ENCODE results near the gene NLRP1. TPM values are rescaled to one million over a fixed set of nuclear protein-coding genes. Genes with fewer than 3 reads are reported as not detected.

The NLRP1 gene
- total RNA-seq, 4 donors from 2014 or later, result 3.6 to 7.7 (median 6.9) TPM

DNA sequence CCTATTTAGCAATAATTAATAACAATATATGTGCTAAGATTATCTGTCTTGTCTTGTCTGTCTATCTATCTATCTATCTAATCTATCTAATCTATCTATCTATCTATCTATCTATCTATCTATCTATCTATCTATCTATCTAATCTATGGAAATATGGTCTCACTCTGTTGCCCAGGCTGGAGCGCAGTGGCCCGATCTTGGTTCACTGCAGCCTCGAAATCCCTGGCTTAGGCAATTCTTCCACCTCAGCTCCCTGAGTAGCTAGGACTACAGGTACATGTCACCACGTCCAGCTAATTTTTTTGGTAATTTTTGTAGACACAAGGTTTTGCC is 53.3 kb downstream of the NLRP1 start:
- Histone ChIP-seq H3K4me3 (no peak overlapping the region), H3K27me3 (no peaks in the 10 kb centered on the region), H3K9me3 (no peaks in the 10 kb centered on the region), H3K36me3 (no peaks in the 10 kb centered on the region), H3K4me1 (peaks cover 15 to 17% of the 10 kb centered on the region in 2 donors), H3K27ac (no peak overlapping the region)
- intact Hi-C loops (cut with DNase I; ENCODE audit: low total_unique reads), result no loop called here
- ATAC-seq, result no peak
- DNase-seq, result no peak
- in situ Hi-C loops (cut with MboI; ENCODE audit: low sequenced_read_pairs in 4 of 4), result no loop called here
- no peak for TF ChIP-seq POLR2A (IDR thresholded peaks at IDR 0.05)
- no peak for TF ChIP-seq CTCF (IDR thresholded peaks at IDR 0.05 in 4 of 5, conservative IDR thresholded peaks at IDR 0.05 in 1 of 5)

GRCh38 chr17:5530265-5531084 is 53.8 kb downstream of the NLRP1 start:
- no peaks in the 10 kb centered on the region for H3K36me3 ChIP-seq
- in situ Hi-C loops (cut with MboI; ENCODE audit: low sequenced_read_pairs in 4 of 4), result no loop called here
- intact Hi-C loops (cut with DNase I; ENCODE audit: low total_unique reads), result no loop called here
- H3K27me3 ChIP-seq, result no peaks in the 10 kb centered on the region
- ATAC-seq (no peak), DNase-seq (no peak)
- H3K4me3 ChIP-seq, result no peak overlapping the region
- no peaks in the 10 kb centered on the region for H3K9me3 ChIP-seq
- TF ChIP-seq CTCF (IDR thresholded peaks at IDR 0.05 in 4 of 5, conservative IDR thresholded peaks at IDR 0.05 in 1 of 5) (no peak), POLR2A (IDR thresholded peaks at IDR 0.05) (no peak)
- peaks cover 15 to 18% of the 10 kb centered on the region in 2 donors for H3K4me1 ChIP-seq
- no peak overlapping the region for H3K27ac ChIP-seq

GRCh38 chr17:5527601-5528250 is 56.6 kb downstream of the NLRP1 start:
- DNase-seq (no peak), ATAC-seq (no peak)
- no peak overlapping the region for H3K4me3 ChIP-seq
- in situ Hi-C loops (cut with MboI; ENCODE audit: low sequenced_read_pairs in 4 of 4), result no loop called here
- H3K9me3 ChIP-seq, result no peaks in the 10 kb centered on the region
- no peaks in the 10 kb centered on the region for H3K36me3 ChIP-seq
- H3K27me3 ChIP-seq, result no peaks in the 10 kb centered on the region
- TF ChIP-seq CTCF (IDR thresholded peaks at IDR 0.05 in 4 of 5, conservative IDR thresholded peaks at IDR 0.05 in 1 of 5) (no peak), POLR2A (IDR thresholded peaks at IDR 0.05) (no peak)
- H3K4me1 ChIP-seq, result peaks cover 15 to 18% of the 10 kb centered on the region in 2 donors
- H3K27ac ChIP-seq, result peak overlapping the region; percentile 86 to 91 (median 87)
- intact Hi-C loops (cut with DNase I; ENCODE audit: low total_unique reads), result no loop called here

- TF ChIP-seq CTCF (IDR thresholded peaks at IDR 0.05 in 4 of 5, conservative IDR thresholded peaks at IDR 0.05 in 1 of 5) (no peak), POLR2A (IDR thresholded peaks at IDR 0.05) (no peak)
- Histone ChIP-seq H3K4me3 (no peak overlapping the region), H3K36me3 (no peaks in the 10 kb centered on the region), H3K27ac (peak overlapping the region; percentile 86 to 91 (median 87)), H3K9me3 (no peaks in the 10 kb centered on the region), H3K4me1 (peaks cover 15 to 18% of the 10 kb centered on the region in 2 donors), H3K27me3 (no peaks in the 10 kb centered on the region)
- intact Hi-C loops (cut with DNase I; ENCODE audit: low total_unique reads) (loop anchor here (1.0 kb wide), 1 partner anchor 41 kb away; the partner anchor contains the start of genes DERL2 and MIS12), in situ Hi-C loops (cut with MboI; ENCODE audit: low sequenced_read_pairs in 4 of 4) (no loop called here)
- DNase-seq, result peak; percentile 89 to 96
- ATAC-seq, result peak; percentile 99 to 100
Measured at GRCh38 chr17:5526821-5527598, 57.3 kb downstream of the NLRP1 start.
